Neural progenitor cell (in vitro differentiated cells): Measurements from ENCODE around the gene HMX1. TPM values are rescaled to one million over a fixed set of nuclear protein-coding genes. Genes with fewer than 3 reads are reported as not detected.

ENCODE experiments used
- DNase-seq: peaks from one replicate; pipeline ENCODE4 v3.0.0-alpha.2; 2016; ENCODE audit warnings: low spot score
- H2AFZ ChIP-seq: fragments of 200-600 bp; sonication (generic); replicated peaks from 2 replicates; pipeline ENCODE4 v1.6.1; 2016; ENCODE audit warnings: antibody characterized with exemption
- H3F3A ChIP-seq: fragments of 200-600 bp; sonication (generic); 2 replicates; pipeline ENCODE4 v1.6.1; 2016; ENCODE audit warnings: antibody characterized with exemption, low read depth
- H3K27ac ChIP-seq: fragments of 200-600 bp; sonication (generic); 2 replicates; pipeline ENCODE4 v1.5.1; 2016; ENCODE audit warnings: mild to moderate bottlenecking
- H3K27me3 ChIP-seq: fragments of 200-600 bp; sonication (generic); 2 replicates; pipeline ENCODE4 v1.6.1; 2016; ENCODE audit warnings: mild to moderate bottlenecking, moderate library complexity
- H3K36me3 ChIP-seq: fragments of 200-600 bp; sonication (generic); 2 replicates; pipeline ENCODE4 v1.5.1; 2016
- H3K4me1 ChIP-seq: fragments of 200-600 bp; sonication (generic); 2 replicates; pipeline ENCODE4 v1.6.1; 2016; ENCODE audit warnings: mixed run types
- H3K4me2 ChIP-seq: fragments of 200-600 bp; sonication (generic); 2 replicates; pipeline ENCODE4 v1.6.1; 2016
- H3K4me3 ChIP-seq: fragments of 200-600 bp; sonication (generic); 2 replicates; pipeline ENCODE4 v1.5.1; 2016
- H3K79me2 ChIP-seq: fragments of 200-600 bp; sonication (generic); 2 replicates; pipeline ENCODE4 v1.6.1; 2016; ENCODE audit warnings: low read depth
- H3K9ac ChIP-seq: fragments of 200-600 bp; sonication (generic); 2 replicates; pipeline ENCODE4 v1.6.1; 2016
- H3K9me3 ChIP-seq: fragments of 200-600 bp; sonication (generic); 2 replicates; pipeline ENCODE4 v1.5.1; 2016; ENCODE audit warnings: low read depth
- H4K20me1 ChIP-seq: fragments of 200-600 bp; sonication (generic); 2 replicates; pipeline ENCODE4 v1.6.1; 2016; ENCODE audit warnings: low read depth
- H3K27ac Mint-ChIP-seq: 3 replicates; pipeline ENCODE4 v1.8.0; 2021; ENCODE audit warnings: mixed read lengths
- H3K27me3 Mint-ChIP-seq: 2 replicates; pipeline ENCODE4 v1.8.0; 2022; ENCODE audit warnings: low read depth, mild to moderate bottlenecking, inconsistent platforms, moderate library complexity, mixed read lengths; ENCODE audit not compliant: insufficient read depth
- H3K36me3 Mint-ChIP-seq: 3 replicates; pipeline ENCODE4 v1.8.0; 2021; ENCODE audit warnings: mixed read lengths
- H3K4me1 Mint-ChIP-seq: 3 replicates; pipeline ENCODE4 v1.8.0; 2021; ENCODE audit warnings: mixed read lengths
- H3K4me3 Mint-ChIP-seq: 3 replicates; pipeline ENCODE4 v1.8.0; 2021; ENCODE audit warnings: mild to moderate bottlenecking, moderate library complexity, mixed read lengths
- H3K9me3 Mint-ChIP-seq: 3 replicates; pipeline ENCODE4 v1.8.0; 2020; ENCODE audit warnings: mixed read lengths
- CTCF ChIP-seq: fragments of 200-600 bp; sonication (generic); IDR thresholded peaks from 2 replicates; pipeline ENCODE4 v1.5.1; 2017; ENCODE audit warnings: antibody characterized with exemption, mild to moderate bottlenecking
- EZH2 ChIP-seq: fragments of 200-600 bp; sonication (generic); IDR thresholded peaks from 2 replicates; pipeline ENCODE4 v1.6.1; 2017; ENCODE audit warnings: antibody characterized with exemption, mild to moderate bottlenecking, moderate library complexity
- EZH2phosphoT487 ChIP-seq: fragments of 200-600 bp; sonication (generic); IDR thresholded peaks from 2 replicates; pipeline ENCODE4 v1.6.1; 2017; ENCODE audit warnings: antibody characterized with exemption
- total RNA-seq: library from RNA; depleted of rRNA; stranded (reverse); fragments of >200 nt; gene quantifications from 2 replicates; pipeline ENCODE4 v1.2.3, GENCODE V29; 2015; ENCODE audit warnings: low replicate concordance

The HMX1 gene
- total RNA-seq, 1 donor from 2014 or later, result not detected

- H3K4me2 ChIP-seq, result peak overlapping the region; percentile 76
- no peak overlapping the region for H3K27ac ChIP-seq
- H4K20me1 ChIP-seq, result peaks cover 52% of the 10 kb centered on the region
- peaks cover 9% of the 10 kb centered on the region for H3K4me1 Mint-ChIP-seq
- no peak overlapping the region for H3K27ac Mint-ChIP-seq
- H3K9ac ChIP-seq, result no peak overlapping the region
- no peak for TF ChIP-seq CTCF
- peak; percentile 86 for TF ChIP-seq EZH2phosphoT487
- TF ChIP-seq EZH2, result peak; percentile 95
- H3K4me1 ChIP-seq, result peaks cover 11% of the 10 kb centered on the region
- H3F3A ChIP-seq, result no peaks in the 10 kb centered on the region
- H3K79me2 ChIP-seq, result no peaks in the 10 kb centered on the region
- no peaks in the 10 kb centered on the region for H3K36me3 ChIP-seq
- peak overlapping the region; percentile 39 for H3K4me3 ChIP-seq
- H3K27me3 Mint-ChIP-seq, result peaks cover 70% of the 10 kb centered on the region
- H3K36me3 Mint-ChIP-seq, result no peaks in the 10 kb centered on the region
- no peak overlapping the region for H2AFZ ChIP-seq
- DNase-seq, result peak; percentile 52
- H3K4me3 Mint-ChIP-seq, result peak overlapping the region; percentile 52
- peaks cover 2% of the 10 kb centered on the region for H3K9me3 Mint-ChIP-seq
- H3K27me3 ChIP-seq, result peaks cover 100% of the 10 kb centered on the region
- H3K9me3 ChIP-seq, result no peaks in the 10 kb centered on the region
Observed at GRCh38 chr4:8891646-8892555, 20.3 kb upstream of the HMX1 start.

- peak; percentile 13 for DNase-seq
- H3K4me1 Mint-ChIP-seq, result peaks cover 9% of the 10 kb centered on the region
- H3K9me3 Mint-ChIP-seq, result peaks cover 2% of the 10 kb centered on the region
- Histone ChIP-seq H3K79me2 (no peaks in the 10 kb centered on the region), H3K36me3 (no peaks in the 10 kb centered on the region), H4K20me1 (peaks cover 52% of the 10 kb centered on the region), H3K4me3 (no peak overlapping the region), H3K9ac (no peak overlapping the region), H3K27ac (no peak overlapping the region), H3K9me3 (no peaks in the 10 kb centered on the region), H3K27me3 (peaks cover 100% of the 10 kb centered on the region), H3F3A (no peaks in the 10 kb centered on the region), H3K4me2 (no peak overlapping the region), H2AFZ (no peak overlapping the region), H3K4me1 (peaks cover 11% of the 10 kb centered on the region)
- no peaks in the 10 kb centered on the region for H3K36me3 Mint-ChIP-seq
- TF ChIP-seq EZH2 (no peak), CTCF (no peak), EZH2phosphoT487 (no peak)
- peak overlapping the region; percentile 52 for H3K4me3 Mint-ChIP-seq
- H3K27ac Mint-ChIP-seq, result no peak overlapping the region
- peaks cover 70% of the 10 kb centered on the region for H3K27me3 Mint-ChIP-seq
Observed at GRCh38 chr4:8891255-8891645, 19.6 kb upstream of the HMX1 start.

GRCh38 chr4:8888856-8889255 lies 17.2 kb upstream of the HMX1 start:
- H3K79me2 ChIP-seq, result no peaks in the 10 kb centered on the region
- H2AFZ ChIP-seq, result no peak overlapping the region
- H3K9me3 ChIP-seq, result no peaks in the 10 kb centered on the region
- Mint-ChIP-seq H3K27ac (no peak overlapping the region), H3K4me1 (peaks cover 8% of the 10 kb centered on the region), H3K9me3 (peaks cover 2% of the 10 kb centered on the region), H3K36me3 (no peaks in the 10 kb centered on the region), H3K27me3 (peaks cover 76% of the 10 kb centered on the region), H3K4me3 (no peak overlapping the region)
- peaks cover 100% of the 10 kb centered on the region for H3K27me3 ChIP-seq
- no peaks in the 10 kb centered on the region for H3F3A ChIP-seq
- no peak overlapping the region for H3K9ac ChIP-seq
- no peaks in the 10 kb centered on the region for H3K36me3 ChIP-seq
- no peak overlapping the region for H3K4me2 ChIP-seq
- TF ChIP-seq CTCF, result no peak
- TF ChIP-seq EZH2phosphoT487, result peak; percentile 7
- H4K20me1 ChIP-seq, result peaks cover 41% of the 10 kb centered on the region
- H3K4me1 ChIP-seq, result peaks cover 4% of the 10 kb centered on the region
- DNase-seq, result no peak
- H3K27ac ChIP-seq, result no peak overlapping the region
- H3K4me3 ChIP-seq, result no peak overlapping the region
